WTC11 (cell line): ENCODE data around the gene PKD2L2. TPM values are rescaled to one million over a fixed set of nuclear protein-coding genes. Genes with fewer than 3 reads are reported as not detected.

Source experiments
- ATAC-seq: fragments of 200-7000 bp; cut with Tn5 transposase; 2 replicates; pipeline ENCODE4 v1.10.0; 2021; ENCODE audit warnings: mild to moderate bottlenecking, moderate library complexity
- CTCF ChIA-PET: fragments of 300-600 bp; sonication (Branson Sonifier 250); formaldehyde crosslinking; loops from one replicate; lab custom pipeline; 2021; ENCODE audit warnings: antibody characterized with exemption; lab: Charles Lee
- POLR2A ChIA-PET: fragments of 350-600 bp; sonication (Branson Sonifier 250); formaldehyde crosslinking; loops from one replicate; lab custom pipeline; 2021; ENCODE audit warnings: antibody characterized with exemption; lab: Charles Lee
- DNase-seq: peaks from one replicate; pipeline ENCODE4 v3.0.0; 2021; ENCODE audit warnings: low spot score
- H3K27ac Mint-ChIP-seq: 2 replicates; pipeline ENCODE4 v1.8.0; 2021; ENCODE audit warnings: mixed read lengths
- H3K27me3 Mint-ChIP-seq: 2 replicates; pipeline ENCODE4 v1.8.0; 2021; ENCODE audit warnings: low read depth, mild to moderate bottlenecking, moderate library complexity, mixed read lengths
- H3K36me3 Mint-ChIP-seq: 2 replicates; pipeline ENCODE4 v1.8.0; 2021; ENCODE audit warnings: mixed read lengths
- H3K4me1 Mint-ChIP-seq: 2 replicates; pipeline ENCODE4 v1.8.0; 2022; ENCODE audit warnings: mixed read lengths
- H3K4me3 Mint-ChIP-seq: 2 replicates; pipeline ENCODE4 v1.8.0; 2021; ENCODE audit warnings: mild to moderate bottlenecking, moderate library complexity, mixed read lengths
- H3K9me3 Mint-ChIP-seq: 2 replicates; pipeline ENCODE4 v1.8.0; 2021; ENCODE audit warnings: mixed read lengths
- NFYB ChIP-seq: sonication (generic); formaldehyde crosslinking; conservative IDR thresholded peaks from 2 replicates; pipeline ENCODE4 v1.8.0; 2022; ENCODE audit warnings: low read depth, missing genetic modification reagents
- ZNF121 ChIP-seq: sonication (generic); formaldehyde crosslinking; IDR thresholded peaks from 2 replicates; pipeline ENCODE4 v1.8.0; 2023; ENCODE audit warnings: missing genetic modification reagents
- total RNA-seq: library from RNA; stranded (reverse); gene quantifications from 3 replicates; pipeline ENCODE4 v1.2.3, GENCODE V29; 2021
- TF ChIP-seq, protein P1 (sequence below): sonication (generic); formaldehyde crosslinking; IDR thresholded peaks from 2 replicates; pipeline ENCODE4 v1.8.0; 2023; ENCODE audit warnings: missing genetic modification reagents, mild to moderate bottlenecking, borderline replicate concordance

The PKD2L2 gene
- total RNA-seq, 1 experiment from 2014 or later: not detected

GRCh38 chr5:137975208-137975607, 86.0 kb downstream of the PKD2L2 start:
- ATAC-seq (no peak), DNase-seq (no peak)
- no peak overlapping the region for H3K27ac Mint-ChIP-seq
- no peak overlapping the region for H3K4me3 Mint-ChIP-seq
- H3K4me1 Mint-ChIP-seq: no peaks in the 10 kb centered on the region
- peaks cover 65% of the 10 kb centered on the region for H3K36me3 Mint-ChIP-seq
- no peak for TF ChIP-seq NFYB (CRISPR knock-in tag)
- H3K9me3 Mint-ChIP-seq: peaks cover 29% of the 10 kb centered on the region
- H3K27me3 Mint-ChIP-seq: no peaks in the 10 kb centered on the region
- CTCF ChIA-PET: no interaction called here
- POLR2A ChIA-PET: no interaction called here

DNA sequence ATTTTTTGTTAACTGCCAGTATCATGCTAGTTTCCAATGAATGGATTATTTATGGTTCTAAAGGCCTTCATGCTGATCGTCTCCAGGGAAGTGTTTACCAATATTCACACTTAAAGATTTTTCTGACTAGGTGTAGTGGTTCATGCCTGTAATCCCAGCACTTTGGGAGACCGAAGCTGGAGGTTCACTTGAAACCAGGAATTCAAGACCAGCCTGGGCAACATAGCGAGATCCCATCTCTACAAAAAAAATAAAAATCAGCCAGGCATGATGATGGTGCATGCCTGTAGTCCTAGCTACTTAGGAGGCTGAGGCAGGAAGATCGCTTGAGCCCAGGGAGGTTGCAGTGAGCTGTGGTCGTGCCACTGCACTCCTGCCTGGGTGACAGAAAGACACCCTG, 100.2 kb downstream of the PKD2L2 start:
- H3K4me3 Mint-ChIP-seq: no peak overlapping the region
- peaks cover 8% of the 10 kb centered on the region for H3K36me3 Mint-ChIP-seq
- no peaks in the 10 kb centered on the region for H3K9me3 Mint-ChIP-seq
- ATAC-seq (no peak), DNase-seq (no peak)
- no peaks in the 10 kb centered on the region for H3K4me1 Mint-ChIP-seq
- ChIA-PET POLR2A (no interaction called here), CTCF (no interaction called here)
- no peak overlapping the region for H3K27ac Mint-ChIP-seq
- no peaks in the 10 kb centered on the region for H3K27me3 Mint-ChIP-seq
- TF ChIP-seq, protein P1, sequence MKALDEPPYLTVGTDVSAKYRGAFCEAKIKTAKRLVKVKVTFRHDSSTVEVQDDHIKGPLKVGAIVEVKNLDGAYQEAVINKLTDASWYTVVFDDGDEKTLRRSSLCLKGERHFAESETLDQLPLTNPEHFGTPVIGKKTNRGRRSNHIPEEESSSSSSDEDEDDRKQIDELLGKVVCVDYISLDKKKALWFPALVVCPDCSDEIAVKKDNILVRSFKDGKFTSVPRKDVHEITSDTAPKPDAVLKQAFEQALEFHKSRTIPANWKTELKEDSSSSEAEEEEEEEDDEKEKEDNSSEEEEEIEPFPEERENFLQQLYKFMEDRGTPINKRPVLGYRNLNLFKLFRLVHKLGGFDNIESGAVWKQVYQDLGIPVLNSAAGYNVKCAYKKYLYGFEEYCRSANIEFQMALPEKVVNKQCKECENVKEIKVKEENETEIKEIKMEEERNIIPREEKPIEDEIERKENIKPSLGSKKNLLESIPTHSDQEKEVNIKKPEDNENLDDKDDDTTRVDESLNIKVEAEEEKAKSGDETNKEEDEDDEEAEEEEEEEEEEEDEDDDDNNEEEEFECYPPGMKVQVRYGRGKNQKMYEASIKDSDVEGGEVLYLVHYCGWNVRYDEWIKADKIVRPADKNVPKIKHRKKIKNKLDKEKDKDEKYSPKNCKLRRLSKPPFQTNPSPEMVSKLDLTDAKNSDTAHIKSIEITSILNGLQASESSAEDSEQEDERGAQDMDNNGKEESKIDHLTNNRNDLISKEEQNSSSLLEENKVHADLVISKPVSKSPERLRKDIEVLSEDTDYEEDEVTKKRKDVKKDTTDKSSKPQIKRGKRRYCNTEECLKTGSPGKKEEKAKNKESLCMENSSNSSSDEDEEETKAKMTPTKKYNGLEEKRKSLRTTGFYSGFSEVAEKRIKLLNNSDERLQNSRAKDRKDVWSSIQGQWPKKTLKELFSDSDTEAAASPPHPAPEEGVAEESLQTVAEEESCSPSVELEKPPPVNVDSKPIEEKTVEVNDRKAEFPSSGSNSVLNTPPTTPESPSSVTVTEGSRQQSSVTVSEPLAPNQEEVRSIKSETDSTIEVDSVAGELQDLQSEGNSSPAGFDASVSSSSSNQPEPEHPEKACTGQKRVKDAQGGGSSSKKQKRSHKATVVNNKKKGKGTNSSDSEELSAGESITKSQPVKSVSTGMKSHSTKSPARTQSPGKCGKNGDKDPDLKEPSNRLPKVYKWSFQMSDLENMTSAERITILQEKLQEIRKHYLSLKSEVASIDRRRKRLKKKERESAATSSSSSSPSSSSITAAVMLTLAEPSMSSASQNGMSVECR: no peak
- peak; percentile 57; the same call in 1 of the 2 replicates for TF ChIP-seq ZNF121 (CRISPR knock-in tag)

Other genes starting within 250 kb of the PKD2L2 start
- gene KLHL3, start 153.4 kb upstream of the PKD2L2 start, total RNA-seq: 14.7 to 18.2 TPM (median 15.7 TPM) in 3 replicates
- gene HNRNPA0, start 135.1 kb upstream of the PKD2L2 start, total RNA-seq: 65.6 to 66.6 TPM (median 66.0 TPM) in 3 replicates
- not detected in 3 replicates for gene MYOT, start 21.6 kb upstream of the PKD2L2 start, total RNA-seq
- gene FAM13B, start 143.6 kb downstream of the PKD2L2 start, total RNA-seq: 14.3 to 15.6 TPM (median 15.2 TPM) in 3 replicates
- gene WNT8A, start 194.6 kb downstream of the PKD2L2 start, total RNA-seq: 0.16 TPM in 1 of 3 replicates, not detected in the others
- gene NME5, start 250.0 kb downstream of the PKD2L2 start, total RNA-seq: 0.74 to 0.89 TPM in 2 of 3 replicates, not detected in the other